Measurements from ENCODE around the gene HAVCR1. TPM values are rescaled to one million over a fixed set of nuclear protein-coding genes. Genes with fewer than 3 reads are reported as not detected.

The HAVCR1 gene
- total RNA-seq (2012; rRNA removed): not detected in 2 replicates

DNA sequence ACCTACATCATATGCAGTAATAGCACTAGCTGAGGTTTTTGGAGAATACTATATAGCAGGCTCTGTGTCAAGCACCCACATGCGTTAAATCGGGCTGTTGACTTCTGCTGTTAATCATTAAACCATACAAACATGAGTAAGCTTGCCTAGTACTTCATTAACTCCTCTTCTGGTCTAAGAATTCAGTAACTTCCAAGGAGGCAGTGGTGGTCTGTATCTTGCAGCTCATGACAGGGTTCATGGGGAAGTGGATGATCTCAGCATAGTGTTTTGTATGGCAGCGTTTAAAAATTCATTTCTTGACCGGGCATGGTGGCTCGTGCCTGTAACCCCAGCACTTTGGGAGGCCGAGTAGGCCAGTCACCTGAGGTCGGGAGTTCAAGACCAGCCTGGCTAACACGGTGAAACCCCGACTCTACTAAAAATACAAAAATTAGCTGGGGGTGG, at the start of gene HAVCR1:
Gene HAVCR1, minus strand, starts transcription at position 24 of the 447 bp plus-strand sequence. CDS start 1,173 bp downstream, outside the sequence.
- no peaks in the 10 kb centered on the region for H3K36me3 ChIP-seq (ENCODE audit: insufficient read depth, low read length)
- no peak within 1 kb of the TSS for H3K4me2 ChIP-seq (ENCODE audit: low read length)
- H3K4me3 ChIP-seq (ENCODE audit: low read length): no peak within 1 kb of the TSS
- H3K4me1 ChIP-seq (ENCODE audit: control insufficient read depth, insufficient read depth, low read length): no peaks in the 10 kb centered on the region
- H3K9me3 ChIP-seq (replicated peaks; ENCODE audit: low read length): no peaks in the 10 kb centered on the region
- H3K27me3 ChIP-seq (ENCODE audit: control insufficient read depth, insufficient read depth, low read length): no peaks in the 10 kb centered on the region
- no peak within 1 kb of the TSS for H3K9ac ChIP-seq (ENCODE audit: low read depth, low read length)

GRCh38 chr5:157107508-157107907, 48.6 kb upstream of the HAVCR1 start:
- H3K9ac ChIP-seq (ENCODE audit: low read depth, low read length): no peak overlapping the region
- H3K4me2 ChIP-seq (ENCODE audit: low read length): no peak overlapping the region
- H3K9me3 ChIP-seq (replicated peaks; ENCODE audit: low read length): no peaks in the 10 kb centered on the region
- no peaks in the 10 kb centered on the region for H3K27me3 ChIP-seq (ENCODE audit: control insufficient read depth, insufficient read depth, low read length)
- H3K4me1 ChIP-seq (ENCODE audit: control insufficient read depth, insufficient read depth, low read length): no peaks in the 10 kb centered on the region
- H3K4me3 ChIP-seq (ENCODE audit: low read length): no peak overlapping the region
- no peaks in the 10 kb centered on the region for H3K36me3 ChIP-seq (ENCODE audit: insufficient read depth, low read length)

- H3K4me2 ChIP-seq (ENCODE audit: low read length): no peak overlapping the region
- H3K9ac ChIP-seq (ENCODE audit: low read depth, low read length): no peak overlapping the region
- no peaks in the 10 kb centered on the region for H3K27me3 ChIP-seq (ENCODE audit: control insufficient read depth, insufficient read depth, low read length)
- no peaks in the 10 kb centered on the region for H3K4me1 ChIP-seq (ENCODE audit: control insufficient read depth, insufficient read depth, low read length)
- H3K9me3 ChIP-seq (replicated peaks; ENCODE audit: low read length): no peaks in the 10 kb centered on the region
- H3K4me3 ChIP-seq (ENCODE audit: low read length): no peak overlapping the region
- no peaks in the 10 kb centered on the region for H3K36me3 ChIP-seq (ENCODE audit: insufficient read depth, low read length)
Observed at GRCh38 chr5:157106630-157107461, 47.9 kb upstream of the HAVCR1 start.

GRCh38 chr5:157100140-157100679, 41.3 kb upstream of the HAVCR1 start:
- H3K9ac ChIP-seq (ENCODE audit: low read depth, low read length): no peak overlapping the region
- H3K36me3 ChIP-seq (ENCODE audit: insufficient read depth, low read length): no peaks in the 10 kb centered on the region
- H3K4me3 ChIP-seq (ENCODE audit: low read length): no peak overlapping the region
- H3K27me3 ChIP-seq (ENCODE audit: control insufficient read depth, insufficient read depth, low read length): no peaks in the 10 kb centered on the region
- no peak overlapping the region for H3K4me2 ChIP-seq (ENCODE audit: low read length)
- no peaks in the 10 kb centered on the region for H3K9me3 ChIP-seq (replicated peaks; ENCODE audit: low read length)
- H3K4me1 ChIP-seq (ENCODE audit: control insufficient read depth, insufficient read depth, low read length): peaks cover 5% of the 10 kb centered on the region

GRCh38 chr5:157088342-157088990, 29.6 kb upstream of the HAVCR1 start:
- Histone ChIP-seq H3K4me3 (ENCODE audit: low read length) (no peak overlapping the region), H3K9me3 (replicated peaks; ENCODE audit: low read length) (no peaks in the 10 kb centered on the region), H3K27me3 (ENCODE audit: control insufficient read depth, insufficient read depth, low read length) (peaks cover 3% of the 10 kb centered on the region), H3K9ac (ENCODE audit: low read depth, low read length) (no peak overlapping the region), H3K4me2 (ENCODE audit: low read length) (no peak overlapping the region), H3K36me3 (ENCODE audit: insufficient read depth, low read length) (no peaks in the 10 kb centered on the region), H3K4me1 (ENCODE audit: control insufficient read depth, insufficient read depth, low read length) (no peaks in the 10 kb centered on the region)

DNA sequence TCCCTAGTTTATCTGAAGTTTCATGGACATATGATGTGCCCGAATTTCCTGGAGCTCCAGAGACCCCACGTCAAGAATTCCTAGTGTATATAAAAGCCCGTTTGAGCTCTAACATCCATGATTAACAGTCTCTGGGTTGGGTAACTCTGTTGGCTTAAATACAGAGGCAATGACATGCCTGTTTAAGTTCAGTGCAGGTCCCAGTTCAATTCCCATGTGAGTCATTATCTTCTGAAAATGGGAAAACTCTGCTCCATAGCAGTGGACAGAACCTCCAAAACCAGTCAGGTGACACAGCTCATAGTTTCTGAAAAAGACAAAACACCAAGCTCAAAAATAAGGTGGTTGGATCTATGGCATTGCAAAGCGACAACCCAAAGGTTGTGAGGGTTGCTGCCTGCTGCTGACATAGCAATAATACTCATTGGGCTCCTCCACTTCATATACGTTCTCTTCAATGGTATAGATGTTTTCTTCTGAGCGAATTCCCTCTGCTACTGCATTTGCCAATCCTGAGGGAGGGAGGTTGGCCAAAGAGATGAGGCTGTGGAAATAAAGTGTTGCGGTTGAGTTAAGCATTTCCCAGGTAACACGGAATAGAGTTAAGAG, 27.9 kb upstream of the HAVCR1 start:
- Histone ChIP-seq H3K4me1 (ENCODE audit: control insufficient read depth, insufficient read depth, low read length) (no peaks in the 10 kb centered on the region), H3K36me3 (ENCODE audit: insufficient read depth, low read length) (no peaks in the 10 kb centered on the region), H3K9ac (ENCODE audit: low read depth, low read length) (no peak overlapping the region), H3K4me3 (ENCODE audit: low read length) (no peak overlapping the region), H3K27me3 (ENCODE audit: control insufficient read depth, insufficient read depth, low read length) (peaks cover 3% of the 10 kb centered on the region), H3K9me3 (replicated peaks; ENCODE audit: low read length) (no peaks in the 10 kb centered on the region), H3K4me2 (ENCODE audit: low read length) (no peak overlapping the region)

- Histone ChIP-seq H3K4me3 (ENCODE audit: low read length) (no peak overlapping the region), H3K27me3 (ENCODE audit: control insufficient read depth, insufficient read depth, low read length) (peaks cover 3% of the 10 kb centered on the region), H3K4me2 (ENCODE audit: low read length) (no peak overlapping the region), H3K36me3 (ENCODE audit: insufficient read depth, low read length) (no peaks in the 10 kb centered on the region), H3K9me3 (replicated peaks; ENCODE audit: low read length) (no peaks in the 10 kb centered on the region), H3K9ac (ENCODE audit: low read depth, low read length) (no peak overlapping the region), H3K4me1 (ENCODE audit: control insufficient read depth, insufficient read depth, low read length) (no peaks in the 10 kb centered on the region)
Observed at GRCh38 chr5:157085930-157086329, 27.0 kb upstream of the HAVCR1 start.

GRCh38 chr5:157080286-157080685, 21.4 kb upstream of the HAVCR1 start:
- no peak overlapping the region for H3K4me2 ChIP-seq (ENCODE audit: low read length)
- H3K4me1 ChIP-seq (ENCODE audit: control insufficient read depth, insufficient read depth, low read length): peaks cover 3% of the 10 kb centered on the region
- H3K4me3 ChIP-seq (ENCODE audit: low read length): no peak overlapping the region
- no peaks in the 10 kb centered on the region for H3K9me3 ChIP-seq (replicated peaks; ENCODE audit: low read length)
- H3K9ac ChIP-seq (ENCODE audit: low read depth, low read length): no peak overlapping the region
- no peaks in the 10 kb centered on the region for H3K36me3 ChIP-seq (ENCODE audit: insufficient read depth, low read length)
- H3K27me3 ChIP-seq (ENCODE audit: control insufficient read depth, insufficient read depth, low read length): no peaks in the 10 kb centered on the region

GRCh38 chr5:157076558-157076957, 17.6 kb upstream of the HAVCR1 start:
- Histone ChIP-seq H3K4me3 (ENCODE audit: low read length) (no peak overlapping the region), H3K27me3 (ENCODE audit: control insufficient read depth, insufficient read depth, low read length) (no peaks in the 10 kb centered on the region), H3K9ac (ENCODE audit: low read depth, low read length) (no peak overlapping the region), H3K4me1 (ENCODE audit: control insufficient read depth, insufficient read depth, low read length) (peaks cover 3% of the 10 kb centered on the region), H3K9me3 (replicated peaks; ENCODE audit: low read length) (no peaks in the 10 kb centered on the region), H3K4me2 (ENCODE audit: low read length) (no peak overlapping the region), H3K36me3 (ENCODE audit: insufficient read depth, low read length) (no peaks in the 10 kb centered on the region)

DNA sequence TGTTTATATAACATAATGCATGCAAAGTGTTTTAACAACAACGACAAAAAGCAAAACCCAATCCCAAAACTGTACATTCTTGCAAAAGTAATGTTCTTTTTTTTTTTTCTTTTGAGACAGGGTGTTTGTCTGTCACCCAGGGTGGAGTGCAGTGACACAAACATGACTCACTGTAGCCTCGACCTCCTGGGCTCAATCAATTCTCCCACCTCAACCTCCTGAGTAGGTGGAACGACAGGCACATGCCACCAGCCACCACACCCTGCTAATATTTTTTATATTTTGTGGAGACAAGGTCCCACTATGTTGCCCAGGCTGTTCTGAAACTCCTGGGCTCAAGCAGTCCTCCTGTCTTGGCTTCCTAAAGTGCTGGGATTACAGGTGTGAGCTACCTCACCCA, 13.6 kb upstream of the HAVCR1 start:
- H3K4me1 ChIP-seq (ENCODE audit: control insufficient read depth, insufficient read depth, low read length): peaks cover 3% of the 10 kb centered on the region
- H3K4me3 ChIP-seq (ENCODE audit: low read length): no peak overlapping the region
- H3K4me2 ChIP-seq (ENCODE audit: low read length): no peak overlapping the region
- H3K9me3 ChIP-seq (replicated peaks; ENCODE audit: low read length): no peaks in the 10 kb centered on the region
- H3K27me3 ChIP-seq (ENCODE audit: control insufficient read depth, insufficient read depth, low read length): no peaks in the 10 kb centered on the region
- no peak overlapping the region for H3K9ac ChIP-seq (ENCODE audit: low read depth, low read length)
- no peaks in the 10 kb centered on the region for H3K36me3 ChIP-seq (ENCODE audit: insufficient read depth, low read length)

GRCh38 chr5:157069949-157070348, 11.0 kb upstream of the HAVCR1 start:
- Histone ChIP-seq H3K4me2 (ENCODE audit: low read length) (no peak overlapping the region), H3K36me3 (ENCODE audit: insufficient read depth, low read length) (no peaks in the 10 kb centered on the region), H3K27me3 (ENCODE audit: control insufficient read depth, insufficient read depth, low read length) (no peaks in the 10 kb centered on the region), H3K9ac (ENCODE audit: low read depth, low read length) (no peak overlapping the region), H3K9me3 (replicated peaks; ENCODE audit: low read length) (no peaks in the 10 kb centered on the region), H3K4me1 (ENCODE audit: control insufficient read depth, insufficient read depth, low read length) (no peaks in the 10 kb centered on the region), H3K4me3 (ENCODE audit: low read length) (no peak overlapping the region)

Measured in skeletal muscle satellite cell (primary cell).